GM10266 (cell line): ENCODE results near the gene ITM2C.

Experiments
- DNase-seq: peaks from one replicate; pipeline ENCODE4 v3.0.0; 2012; ENCODE audit errors: extremely low spot score
- TF ChIP-seq, protein P1 (sequence below): IDR thresholded peaks from 2 replicates; pipeline ENCODE4 v1.5.1; 2012; ENCODE audit warnings: mild to moderate bottlenecking, low read depth; ENCODE audit not compliant: control insufficient read depth, insufficient read depth; ENCODE audit errors: missing control alignments

ITM2C gene

DNA sequence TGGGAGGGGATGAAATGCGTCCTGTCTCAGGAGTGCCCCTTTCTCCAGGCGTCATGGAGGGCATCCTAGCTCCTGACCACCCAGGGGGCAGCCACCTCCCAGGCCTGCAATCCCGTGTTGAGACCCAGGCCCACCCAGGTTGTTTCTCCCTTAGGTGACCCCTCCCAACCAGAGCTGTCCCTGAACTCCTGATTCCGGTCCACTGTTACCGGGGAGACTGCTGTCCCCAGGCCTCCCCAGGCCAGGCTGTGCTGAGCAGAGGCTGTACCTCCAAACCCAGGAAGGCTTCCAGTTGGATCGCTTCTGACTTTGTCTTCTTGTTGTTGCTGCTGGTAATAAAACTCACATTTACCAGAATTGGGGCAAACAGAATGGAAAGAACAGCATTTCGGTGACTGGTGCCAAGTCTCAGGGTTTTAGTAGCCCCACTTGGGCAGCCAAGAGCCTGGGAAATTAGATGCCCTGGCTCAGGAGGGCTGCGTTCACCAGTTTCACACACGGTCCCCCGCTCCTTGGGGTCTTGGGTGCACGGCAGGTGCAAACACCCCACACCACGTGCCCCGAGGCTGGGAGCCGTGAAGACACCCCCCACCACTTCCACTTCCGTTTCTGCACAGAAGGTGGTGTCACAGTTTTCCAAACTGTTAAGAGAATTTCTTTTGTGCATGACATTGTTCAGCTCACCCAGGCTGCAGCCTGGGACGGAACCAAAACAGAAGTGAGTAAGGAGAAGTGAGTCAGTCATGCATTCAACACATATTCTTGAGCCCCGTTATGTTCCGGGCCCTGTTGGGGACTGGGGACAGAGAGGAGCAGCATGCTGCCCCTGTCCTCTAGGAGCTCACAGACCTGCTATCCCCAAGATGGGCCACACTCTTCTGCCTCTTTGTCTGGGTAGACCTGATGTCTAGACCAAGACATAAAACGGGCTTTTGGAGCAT, 29.4 kb downstream of the ITM2C start:
- DNase-seq = no peak
- TF ChIP-seq, protein P1, sequence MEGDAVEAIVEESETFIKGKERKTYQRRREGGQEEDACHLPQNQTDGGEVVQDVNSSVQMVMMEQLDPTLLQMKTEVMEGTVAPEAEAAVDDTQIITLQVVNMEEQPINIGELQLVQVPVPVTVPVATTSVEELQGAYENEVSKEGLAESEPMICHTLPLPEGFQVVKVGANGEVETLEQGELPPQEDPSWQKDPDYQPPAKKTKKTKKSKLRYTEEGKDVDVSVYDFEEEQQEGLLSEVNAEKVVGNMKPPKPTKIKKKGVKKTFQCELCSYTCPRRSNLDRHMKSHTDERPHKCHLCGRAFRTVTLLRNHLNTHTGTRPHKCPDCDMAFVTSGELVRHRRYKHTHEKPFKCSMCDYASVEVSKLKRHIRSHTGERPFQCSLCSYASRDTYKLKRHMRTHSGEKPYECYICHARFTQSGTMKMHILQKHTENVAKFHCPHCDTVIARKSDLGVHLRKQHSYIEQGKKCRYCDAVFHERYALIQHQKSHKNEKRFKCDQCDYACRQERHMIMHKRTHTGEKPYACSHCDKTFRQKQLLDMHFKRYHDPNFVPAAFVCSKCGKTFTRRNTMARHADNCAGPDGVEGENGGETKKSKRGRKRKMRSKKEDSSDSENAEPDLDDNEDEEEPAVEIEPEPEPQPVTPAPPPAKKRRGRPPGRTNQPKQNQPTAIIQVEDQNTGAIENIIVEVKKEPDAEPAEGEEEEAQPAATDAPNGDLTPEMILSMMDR = no peak

GRCh38 chr2:230895536-230896345, 31.0 kb downstream of the ITM2C start:
- TF ChIP-seq, protein P1 = no peak
- DNase-seq = no peak

GRCh38 chr2:230896346-230897115, 31.8 kb downstream of the ITM2C start:
- TF ChIP-seq, protein P1 = no peak
- no peak for DNase-seq

- no peak for DNase-seq
- TF ChIP-seq, protein P1 = no peak
Observed at GRCh38 chr2:230898016-230898712, 33.4 kb downstream of the ITM2C start.

- DNase-seq = no peak
- TF ChIP-seq, protein P1 = no peak
Observed at GRCh38 chr2:230898713-230899091, 34.0 kb downstream of the ITM2C start.

GRCh38 chr2:230899287-230899686, 34.5 kb downstream of the ITM2C start:
- TF ChIP-seq, protein P1 = no peak
- no peak for DNase-seq
